Erythroblast (primary cell): Measurements from ENCODE around the gene NOSTRIN.

Experiments
- GATA1 ChIP-seq: IDR thresholded peaks from 2 replicates; pipeline ENCODE4 v1.6.1; 2011; ENCODE audit warnings: low read depth, mild to moderate bottlenecking, control low read depth, low read length, moderate library complexity
- POLR2A ChIP-seq: IDR thresholded peaks from 2 replicates; pipeline ENCODE4 v1.6.1; 2011; ENCODE audit warnings: mild to moderate bottlenecking, low read length

- TF ChIP-seq POLR2A, result no peak
- no peak for TF ChIP-seq GATA1
Measured at GRCh38 chr2:168766600-168766999, 35.8 kb upstream of the NOSTRIN start.
